ENCODE measurements around the gene CAND1. TPM values are rescaled to one million over a fixed set of nuclear protein-coding genes. Genes with fewer than 3 reads are reported as not detected.

Gene CAND1
- total RNA-seq, 1 donor from 2014 or later, result 206 TPM

DNA sequence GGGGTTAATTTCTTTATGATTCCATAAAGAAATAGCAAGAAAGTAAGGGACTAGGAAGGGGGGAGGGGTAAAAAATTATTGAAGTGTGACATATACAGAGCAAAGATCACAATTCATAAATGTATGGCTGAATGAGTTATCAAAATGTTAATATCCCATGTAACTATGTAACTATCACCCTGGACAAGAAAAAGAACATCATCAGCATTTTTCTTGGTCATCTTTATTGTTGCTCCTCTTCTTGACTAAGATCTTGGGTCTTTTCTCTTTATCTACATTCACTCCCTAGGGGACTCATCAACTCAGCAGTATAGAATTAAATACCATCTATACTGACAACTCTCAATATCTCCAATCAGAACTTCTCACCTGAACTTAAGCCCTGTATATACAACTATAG lies 57.5 kb downstream of the CAND1 start:
- Mint-ChIP-seq H3K9me3 (ENCODE audit: unreplicated experiment) (no peaks in the 10 kb centered on the region), H3K4me3 (ENCODE audit: unreplicated experiment) (no peak overlapping the region), H3K36me3 (ENCODE audit: low read depth, unreplicated experiment) (peaks cover 11% of the 10 kb centered on the region), H3K4me1 (ENCODE audit: unreplicated experiment) (peaks cover 5% of the 10 kb centered on the region), H3K27ac (ENCODE audit: unreplicated experiment) (no peak overlapping the region), H3K27me3 (ENCODE audit: unreplicated experiment) (peaks cover 2% of the 10 kb centered on the region)
- DNase-seq (ENCODE audit: low spot score), result no peak
- TF ChIP-seq, protein P1, sequence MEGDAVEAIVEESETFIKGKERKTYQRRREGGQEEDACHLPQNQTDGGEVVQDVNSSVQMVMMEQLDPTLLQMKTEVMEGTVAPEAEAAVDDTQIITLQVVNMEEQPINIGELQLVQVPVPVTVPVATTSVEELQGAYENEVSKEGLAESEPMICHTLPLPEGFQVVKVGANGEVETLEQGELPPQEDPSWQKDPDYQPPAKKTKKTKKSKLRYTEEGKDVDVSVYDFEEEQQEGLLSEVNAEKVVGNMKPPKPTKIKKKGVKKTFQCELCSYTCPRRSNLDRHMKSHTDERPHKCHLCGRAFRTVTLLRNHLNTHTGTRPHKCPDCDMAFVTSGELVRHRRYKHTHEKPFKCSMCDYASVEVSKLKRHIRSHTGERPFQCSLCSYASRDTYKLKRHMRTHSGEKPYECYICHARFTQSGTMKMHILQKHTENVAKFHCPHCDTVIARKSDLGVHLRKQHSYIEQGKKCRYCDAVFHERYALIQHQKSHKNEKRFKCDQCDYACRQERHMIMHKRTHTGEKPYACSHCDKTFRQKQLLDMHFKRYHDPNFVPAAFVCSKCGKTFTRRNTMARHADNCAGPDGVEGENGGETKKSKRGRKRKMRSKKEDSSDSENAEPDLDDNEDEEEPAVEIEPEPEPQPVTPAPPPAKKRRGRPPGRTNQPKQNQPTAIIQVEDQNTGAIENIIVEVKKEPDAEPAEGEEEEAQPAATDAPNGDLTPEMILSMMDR (IDR thresholded peaks at IDR 0.05; ENCODE audit: unreplicated experiment), result no peak

DNA sequence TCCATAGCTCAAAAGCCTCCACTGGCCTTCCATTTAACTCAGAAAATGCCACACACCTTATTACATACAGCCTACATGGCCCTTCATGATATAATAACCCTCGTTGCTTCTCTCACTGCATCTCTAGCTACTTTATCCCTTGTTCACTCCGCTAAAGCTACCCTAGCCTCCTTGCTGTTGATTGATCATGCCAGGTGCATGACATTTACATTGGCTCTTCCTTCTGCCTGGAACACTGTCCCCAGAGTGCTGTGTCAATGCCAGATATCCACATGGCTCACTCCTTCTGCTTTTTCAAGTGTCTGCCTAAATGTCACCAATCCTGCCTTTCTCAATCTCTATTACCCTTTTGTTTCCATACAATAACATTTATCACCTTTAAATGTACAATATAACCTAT lies 58.3 kb downstream of the CAND1 start:
- no peaks in the 10 kb centered on the region for H3K9me3 Mint-ChIP-seq (ENCODE audit: unreplicated experiment)
- no peak for DNase-seq (ENCODE audit: low spot score)
- no peak overlapping the region for H3K27ac Mint-ChIP-seq (ENCODE audit: unreplicated experiment)
- TF ChIP-seq, protein P1 (IDR thresholded peaks at IDR 0.05; ENCODE audit: unreplicated experiment), result no peak
- peaks cover 5% of the 10 kb centered on the region for H3K36me3 Mint-ChIP-seq (ENCODE audit: low read depth, unreplicated experiment)
- no peak overlapping the region for H3K4me3 Mint-ChIP-seq (ENCODE audit: unreplicated experiment)
- no peaks in the 10 kb centered on the region for H3K27me3 Mint-ChIP-seq (ENCODE audit: unreplicated experiment)
- H3K4me1 Mint-ChIP-seq (ENCODE audit: unreplicated experiment), result no peaks in the 10 kb centered on the region

DNA sequence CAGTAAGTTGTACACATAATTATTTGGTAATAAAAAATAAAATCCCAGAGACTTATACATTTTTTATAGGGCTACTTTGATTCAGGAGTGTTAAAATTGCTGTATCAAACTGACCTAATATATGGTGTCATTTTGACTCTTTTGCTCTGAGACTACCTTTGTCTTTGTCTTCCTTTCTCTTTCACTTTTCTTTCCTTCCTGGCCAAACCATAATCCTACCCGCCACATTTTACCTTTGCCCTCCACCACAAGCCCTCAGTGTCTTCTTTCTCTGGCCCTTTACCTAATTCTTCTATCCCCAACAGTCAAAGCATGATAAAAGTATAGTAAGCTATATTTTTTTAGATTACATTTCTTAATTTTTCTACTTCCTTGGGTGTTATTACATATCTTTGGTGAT lies 62.0 kb downstream of the CAND1 start:
- Mint-ChIP-seq H3K4me3 (ENCODE audit: unreplicated experiment) (no peak overlapping the region), H3K27me3 (ENCODE audit: unreplicated experiment) (no peaks in the 10 kb centered on the region), H3K4me1 (ENCODE audit: unreplicated experiment) (no peaks in the 10 kb centered on the region), H3K27ac (ENCODE audit: unreplicated experiment) (no peak overlapping the region), H3K9me3 (ENCODE audit: unreplicated experiment) (no peaks in the 10 kb centered on the region), H3K36me3 (ENCODE audit: low read depth, unreplicated experiment) (no peaks in the 10 kb centered on the region)
- no peak for DNase-seq (ENCODE audit: low spot score)
- TF ChIP-seq, protein P1 (IDR thresholded peaks at IDR 0.05; ENCODE audit: unreplicated experiment), result no peak

DNA sequence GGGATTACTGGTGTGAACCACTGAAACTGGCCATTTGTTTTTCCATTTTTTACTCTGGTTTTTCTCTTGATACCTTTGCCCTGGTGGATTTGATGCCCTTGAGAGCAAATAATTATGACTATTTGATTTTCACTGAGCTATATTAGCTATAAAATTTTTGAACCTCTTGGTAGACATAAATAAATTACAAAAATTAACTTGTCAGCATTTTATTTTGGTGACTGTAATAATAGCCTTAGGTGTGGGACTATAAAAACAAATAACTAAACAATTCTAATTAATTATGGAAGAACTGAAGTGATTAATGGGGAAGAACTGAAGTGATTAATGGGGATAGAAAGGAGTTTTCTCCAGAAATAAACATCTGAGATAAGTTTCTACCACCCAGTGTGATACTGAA lies 62.7 kb downstream of the CAND1 start:
- H3K27ac Mint-ChIP-seq (ENCODE audit: unreplicated experiment), result no peak overlapping the region
- DNase-seq (ENCODE audit: low spot score), result no peak
- no peaks in the 10 kb centered on the region for H3K4me1 Mint-ChIP-seq (ENCODE audit: unreplicated experiment)
- TF ChIP-seq, protein P1 (IDR thresholded peaks at IDR 0.05; ENCODE audit: unreplicated experiment), result no peak
- H3K4me3 Mint-ChIP-seq (ENCODE audit: unreplicated experiment), result no peak overlapping the region
- H3K9me3 Mint-ChIP-seq (ENCODE audit: unreplicated experiment), result no peaks in the 10 kb centered on the region
- H3K27me3 Mint-ChIP-seq (ENCODE audit: unreplicated experiment), result no peaks in the 10 kb centered on the region
- no peaks in the 10 kb centered on the region for H3K36me3 Mint-ChIP-seq (ENCODE audit: low read depth, unreplicated experiment)

DNA sequence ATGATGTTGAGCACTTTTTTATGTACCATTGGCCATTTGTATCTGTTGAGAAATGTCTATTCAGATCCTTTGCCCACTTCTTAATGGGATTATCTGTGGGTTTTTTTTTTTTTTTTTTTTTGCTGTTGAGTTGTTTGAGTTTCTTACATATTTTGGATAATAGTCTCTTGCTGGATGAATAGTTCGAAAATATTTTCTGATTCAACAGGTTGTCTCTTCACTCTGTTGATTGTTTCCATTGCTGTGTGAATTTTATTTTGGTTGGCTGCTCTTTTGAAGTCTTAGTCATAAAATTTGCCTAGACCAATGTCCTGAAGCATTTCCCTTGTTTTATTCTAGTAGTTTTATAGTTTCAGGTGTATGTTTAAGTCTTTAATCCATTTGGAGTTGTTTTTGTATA lies 64.5 kb downstream of the CAND1 start:
- H3K27ac Mint-ChIP-seq (ENCODE audit: unreplicated experiment), result no peak overlapping the region

More for the DNA sequence above, 64.5 kb downstream of the CAND1 start:
- Mint-ChIP-seq H3K4me3 (ENCODE audit: unreplicated experiment) (no peak overlapping the region), H3K9me3 (ENCODE audit: unreplicated experiment) (no peaks in the 10 kb centered on the region), H3K27me3 (ENCODE audit: unreplicated experiment) (no peaks in the 10 kb centered on the region), H3K36me3 (ENCODE audit: low read depth, unreplicated experiment) (no peaks in the 10 kb centered on the region), H3K4me1 (ENCODE audit: unreplicated experiment) (no peaks in the 10 kb centered on the region)
- TF ChIP-seq, protein P1 (IDR thresholded peaks at IDR 0.05; ENCODE audit: unreplicated experiment), result no peak
- no peak for DNase-seq (ENCODE audit: low spot score)
